ENCODE measurements around the gene SLC66A2.

The SLC66A2 gene

DNA sequence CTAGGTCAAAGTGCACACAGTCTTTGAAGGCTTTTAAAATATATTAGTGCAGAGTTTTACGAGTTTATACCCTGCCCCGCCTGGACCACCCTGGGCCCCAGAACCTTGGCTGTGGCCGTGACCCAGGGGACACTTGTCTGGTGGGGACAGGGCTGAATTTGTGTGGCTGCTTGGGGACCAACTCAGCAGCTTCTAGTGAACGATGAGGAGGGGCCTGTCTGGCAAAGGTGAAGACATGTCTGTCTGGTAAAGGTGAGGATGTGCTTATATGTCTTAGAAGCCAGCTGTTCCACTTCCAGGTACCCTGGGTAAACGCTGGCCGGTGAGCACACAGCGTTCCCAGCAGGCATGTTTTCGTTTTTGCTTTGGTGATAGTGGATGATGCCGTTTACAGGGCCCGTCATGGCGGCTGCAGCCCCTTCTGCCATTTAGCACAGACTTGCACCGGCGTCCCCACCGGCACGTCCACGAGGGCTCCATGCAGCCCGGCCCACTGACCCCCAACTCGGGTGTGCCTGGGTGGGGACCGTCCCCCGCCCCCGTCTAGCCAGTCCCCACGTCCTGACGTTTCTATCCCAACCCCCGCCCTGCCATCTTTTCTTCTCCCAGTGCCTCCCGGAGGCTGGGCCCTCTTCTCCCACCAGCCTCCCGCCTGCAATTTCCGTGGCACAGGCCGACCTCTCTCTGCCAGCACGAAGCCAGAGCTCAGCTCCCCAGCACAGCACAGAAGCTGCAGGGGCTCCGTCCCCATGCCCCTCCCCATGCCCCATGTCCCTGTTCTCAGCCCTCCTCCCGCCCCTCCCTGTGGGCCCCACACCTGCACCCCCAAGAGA lies 67.8 kb downstream of the SLC66A2 start:
- Histone ChIP-seq H3K36me3 (ENCODE audit: insufficient read depth, low read length) (no peaks in the 10 kb centered on the region), H4K20me1 (ENCODE audit: insufficient read depth, low read length) (no peaks in the 10 kb centered on the region), H3K9me3 (ENCODE audit: low read length) (no peaks in the 10 kb centered on the region), H3K4me3 (ENCODE audit: low read depth, low read length, poor library complexity, severe bottlenecking) (no peak overlapping the region), H3K79me2 (ENCODE audit: insufficient read depth, low read length) (no peaks in the 10 kb centered on the region), H3K4me2 (ENCODE audit: low read length) (no peak overlapping the region), H3K27me3 (ENCODE audit: insufficient read depth, low read length) (0 out of 2 replicates have a peak, but pooled peaks cover 4% of the 10 kb centered on the region), H3K9me2 (ENCODE audit: low read depth, low read length) (no peaks in the 10 kb centered on the region), H3K4me1 (ENCODE audit: insufficient read depth, low read length, severe bottlenecking) (no peaks in the 10 kb centered on the region), H3F3A (ENCODE audit: insufficient read depth, low read length) (no peaks in the 10 kb centered on the region), H2AFZ (ENCODE audit: low read length) (no peak overlapping the region), H3K27ac (ENCODE audit: low read depth, low read length, poor library complexity, severe bottlenecking) (no peak overlapping the region), H3K9ac (ENCODE audit: low read length) (no peak overlapping the region)
- TF ChIP-seq EZH2 (IDR thresholded peaks at IDR 0.05; ENCODE audit: borderline replicate concordance, low read length) (no peak), CTCF (IDR thresholded peaks at IDR 0.05; ENCODE audit: low read length) (no peak)

DNA sequence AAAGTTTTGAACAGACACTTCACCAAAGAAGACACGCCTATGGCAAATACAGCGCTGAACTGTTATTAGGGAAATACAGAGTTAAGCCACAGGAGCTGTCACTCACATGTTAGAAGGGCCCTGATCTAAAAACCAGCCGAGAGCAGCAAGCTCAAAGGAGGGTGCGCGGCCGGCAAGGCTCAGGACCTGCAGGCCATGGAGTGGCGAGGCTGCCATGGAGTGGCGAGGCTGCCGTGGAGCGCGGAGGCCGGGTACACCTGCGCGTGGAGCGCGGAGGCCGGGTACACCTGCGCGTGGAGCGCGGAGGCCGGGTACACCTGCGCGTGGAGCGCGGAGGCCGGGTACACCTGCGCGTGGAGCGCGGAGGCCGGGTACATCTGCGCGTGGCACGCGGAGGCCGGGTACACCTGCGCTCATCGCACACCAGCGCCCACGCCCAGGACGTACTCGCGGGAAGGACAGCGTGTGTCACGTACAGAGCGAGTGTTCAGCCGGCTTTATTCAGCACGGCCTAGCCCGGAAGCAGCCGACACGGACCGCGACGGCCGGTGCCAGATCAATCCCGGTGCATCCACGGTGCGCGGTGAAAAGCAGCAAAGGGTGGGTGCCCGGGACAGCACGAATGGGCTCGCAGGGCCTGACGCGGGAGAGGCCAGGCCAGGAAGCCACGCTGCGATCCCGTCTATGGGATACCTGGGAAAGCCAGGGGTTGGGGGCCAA lies 68.8 kb downstream of the SLC66A2 start:
- no peaks in the 10 kb centered on the region for H3K79me2 ChIP-seq (ENCODE audit: insufficient read depth, low read length)

GRCh38 chr18:79881695-79882094 lies 69.8 kb downstream of the SLC66A2 start:
- TF ChIP-seq CTCF (IDR thresholded peaks at IDR 0.05; ENCODE audit: low read length) (no peak), EZH2 (IDR thresholded peaks at IDR 0.05; ENCODE audit: borderline replicate concordance, low read length) (no peak)

More for the DNA sequence above, 68.8 kb downstream of the SLC66A2 start:
- Histone ChIP-seq H3K4me2 (ENCODE audit: low read length) (no peak overlapping the region), H3K9me3 (ENCODE audit: low read length) (no peaks in the 10 kb centered on the region), H3K9ac (ENCODE audit: low read length) (no peak overlapping the region), H4K20me1 (ENCODE audit: insufficient read depth, low read length) (no peaks in the 10 kb centered on the region), H3K27ac (ENCODE audit: low read depth, low read length, poor library complexity, severe bottlenecking) (no peak overlapping the region), H3K4me1 (ENCODE audit: insufficient read depth, low read length, severe bottlenecking) (no peaks in the 10 kb centered on the region), H3F3A (ENCODE audit: insufficient read depth, low read length) (no peaks in the 10 kb centered on the region), H3K4me3 (ENCODE audit: low read depth, low read length, poor library complexity, severe bottlenecking) (no peak overlapping the region), H3K36me3 (ENCODE audit: insufficient read depth, low read length) (no peaks in the 10 kb centered on the region), H3K9me2 (ENCODE audit: low read depth, low read length) (no peaks in the 10 kb centered on the region), H2AFZ (ENCODE audit: low read length) (no peak overlapping the region), H3K27me3 (ENCODE audit: insufficient read depth, low read length) (0 out of 2 replicates have a peak, but pooled peaks cover 4% of the 10 kb centered on the region)
- no peak for TF ChIP-seq EZH2 (IDR thresholded peaks at IDR 0.05; ENCODE audit: borderline replicate concordance, low read length)

More at GRCh38 chr18:79881695-79882094, 69.8 kb downstream of the SLC66A2 start:
- Histone ChIP-seq H3K9me2 (ENCODE audit: low read depth, low read length) (no peaks in the 10 kb centered on the region), H3K4me1 (ENCODE audit: insufficient read depth, low read length, severe bottlenecking) (no peaks in the 10 kb centered on the region), H2AFZ (ENCODE audit: low read length) (no peak overlapping the region), H3F3A (ENCODE audit: insufficient read depth, low read length) (no peaks in the 10 kb centered on the region), H3K9ac (ENCODE audit: low read length) (no peak overlapping the region), H3K27me3 (ENCODE audit: insufficient read depth, low read length) (0 out of 2 replicates have a peak, but pooled peaks cover 4% of the 10 kb centered on the region), H3K4me2 (ENCODE audit: low read length) (no peak overlapping the region), H3K36me3 (ENCODE audit: insufficient read depth, low read length) (no peaks in the 10 kb centered on the region), H3K79me2 (ENCODE audit: insufficient read depth, low read length) (no peaks in the 10 kb centered on the region), H4K20me1 (ENCODE audit: insufficient read depth, low read length) (no peaks in the 10 kb centered on the region), H3K9me3 (ENCODE audit: low read length) (no peaks in the 10 kb centered on the region), H3K27ac (ENCODE audit: low read depth, low read length, poor library complexity, severe bottlenecking) (no peak overlapping the region), H3K4me3 (ENCODE audit: low read depth, low read length, poor library complexity, severe bottlenecking) (no peak overlapping the region)
